Activated CD8-positive, alpha-beta memory T cell treated with anti-CD3 and anti-CD28 coated beads for 48 hours (primary cell): ENCODE data around the gene SH3D19.
"Not testable (repeated sequence)": the region's sequence is repeated elsewhere in the genome, so short reads cannot be mapped to it uniquely, and the experiment has no call there.

Source experiments
- DNase-seq, 3 experiments: peaks; one replicate each; pipeline ENCODE4 v3.0.0-alpha.2; 2020; ENCODE audit warnings: low read depth in 2 of 3, low spot score in 2 of 3

The SH3D19 gene

DNA sequence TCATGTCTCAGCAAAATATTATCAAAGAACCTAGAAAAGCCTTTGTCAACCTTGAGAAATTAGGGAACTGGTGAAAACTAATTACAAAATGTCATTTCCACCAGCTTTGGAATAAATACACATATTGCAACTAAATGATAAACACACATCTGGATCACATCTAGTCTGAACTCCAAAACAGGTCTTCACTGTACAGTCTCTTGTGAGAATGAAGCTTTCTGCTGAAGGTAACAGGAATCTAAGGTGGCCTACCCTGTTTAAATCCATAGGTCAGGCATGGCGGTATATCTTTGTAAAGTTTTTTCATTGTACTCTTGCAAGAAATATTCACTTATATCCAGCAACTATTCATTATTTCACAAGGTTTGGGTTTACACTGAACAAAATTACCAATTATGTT, 1.7 kb downstream of the SH3D19 start:
- DNase-seq = no peak

DNA sequence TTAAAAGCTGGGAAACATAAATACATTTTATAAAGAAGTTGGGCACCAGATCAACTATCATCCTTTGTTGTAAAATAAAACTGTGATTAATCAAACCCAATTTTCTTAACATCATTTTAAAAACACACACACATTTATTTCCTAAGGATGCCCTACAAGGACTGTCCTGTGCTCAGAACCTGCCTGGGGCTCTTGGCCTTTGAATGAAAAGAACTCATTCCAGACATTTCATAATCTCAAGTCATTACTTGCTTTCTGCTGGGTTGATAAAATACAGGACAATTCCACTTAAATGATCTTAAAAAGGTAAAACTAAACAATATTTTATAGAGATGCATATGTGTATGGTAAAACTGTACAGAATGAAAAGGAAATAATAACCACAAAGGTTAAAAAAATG, 2.8 kb downstream of the SH3D19 start:
- no peak for DNase-seq

DNA sequence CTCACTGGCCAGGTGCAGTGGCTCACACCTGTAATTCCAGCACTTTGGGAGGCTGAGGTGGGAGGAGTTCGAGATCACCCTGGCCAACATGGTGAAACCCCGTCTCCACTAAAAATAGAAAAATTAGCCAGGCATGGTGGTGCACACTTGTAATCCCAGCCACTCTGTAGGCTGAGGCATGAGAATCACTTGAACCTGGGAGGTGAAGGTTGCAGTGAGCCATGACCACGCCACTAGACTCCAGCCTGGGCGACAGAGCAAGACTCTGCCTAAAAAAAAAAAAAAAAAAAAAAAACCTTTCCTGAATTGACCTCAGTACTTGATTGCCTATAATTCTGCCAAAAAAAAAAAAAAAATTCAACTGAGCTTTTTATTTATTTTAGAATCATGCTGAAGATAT, 3.2 kb downstream of the SH3D19 start:
- DNase-seq = not testable (repeated sequence)

DNA sequence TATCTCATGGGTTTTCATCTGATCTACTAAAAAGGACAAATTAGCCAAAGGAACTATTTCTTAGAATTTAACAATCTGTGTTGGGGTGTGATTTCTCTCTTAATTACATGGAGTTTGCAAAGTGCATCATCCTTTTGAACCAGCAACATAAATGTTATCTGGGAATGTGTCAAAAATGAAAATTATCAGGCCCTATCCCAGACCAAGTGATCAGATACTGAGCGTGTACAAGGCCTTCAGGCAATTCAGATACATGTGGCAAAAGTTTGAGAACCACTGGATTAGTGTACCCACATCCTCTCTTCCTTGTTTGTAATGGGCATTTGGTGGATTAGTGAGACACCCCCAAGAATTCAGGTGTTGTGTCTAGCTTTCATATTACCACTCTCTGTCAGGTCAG, 3.8 kb downstream of the SH3D19 start:
- DNase-seq = no peak

DNA sequence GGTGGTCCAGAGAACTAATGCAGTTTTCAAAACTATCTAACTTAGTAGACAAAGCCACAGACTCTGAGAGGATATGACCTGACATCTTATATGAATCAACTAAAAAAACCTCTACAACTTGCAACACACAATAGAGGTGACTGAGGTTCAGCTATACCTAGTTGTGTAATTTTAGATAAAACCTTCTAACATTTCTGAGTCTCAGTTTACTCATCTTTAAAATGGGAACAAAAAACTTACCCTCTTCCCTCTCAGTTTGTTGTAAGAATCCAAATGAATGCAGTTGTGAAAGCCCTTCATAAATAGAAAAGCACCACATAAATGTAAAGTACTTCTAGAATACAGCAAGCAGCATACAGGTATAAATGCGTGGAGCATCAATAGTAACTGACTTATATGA, 5.9 kb downstream of the SH3D19 start:
- no peak for DNase-seq

DNA sequence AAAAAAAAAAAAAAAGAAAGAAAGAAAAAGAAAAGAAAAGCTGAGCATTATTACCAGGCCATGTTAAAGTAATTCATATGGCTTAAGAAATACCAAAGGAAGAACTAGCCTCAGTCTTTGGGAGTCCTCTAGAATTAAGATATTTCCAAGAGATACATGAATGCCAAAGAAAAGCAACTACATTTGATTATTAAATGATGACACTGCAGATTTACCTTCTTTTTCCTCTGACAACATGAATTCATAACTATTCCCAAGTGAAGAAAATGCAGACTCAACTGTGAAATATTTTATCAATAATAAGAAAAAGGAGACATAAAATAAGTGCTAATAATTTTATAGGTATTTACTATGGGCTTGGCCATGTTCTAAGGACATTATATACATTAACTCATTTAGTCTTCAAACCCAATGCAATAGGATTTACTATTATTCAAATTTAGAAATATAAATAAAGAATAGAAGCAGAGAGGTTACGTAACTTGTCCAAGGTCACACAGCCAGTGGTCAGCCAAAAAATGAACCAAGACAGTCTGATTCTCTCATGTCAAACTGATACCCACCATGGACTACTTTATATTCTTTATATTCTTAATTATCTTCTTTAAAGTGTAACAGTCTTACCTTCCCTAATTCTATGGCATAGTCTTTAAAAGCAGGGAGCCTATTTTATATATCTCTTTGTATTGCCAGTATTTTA, 6.9 kb downstream of the SH3D19 start:
- DNase-seq = no peak

DNA sequence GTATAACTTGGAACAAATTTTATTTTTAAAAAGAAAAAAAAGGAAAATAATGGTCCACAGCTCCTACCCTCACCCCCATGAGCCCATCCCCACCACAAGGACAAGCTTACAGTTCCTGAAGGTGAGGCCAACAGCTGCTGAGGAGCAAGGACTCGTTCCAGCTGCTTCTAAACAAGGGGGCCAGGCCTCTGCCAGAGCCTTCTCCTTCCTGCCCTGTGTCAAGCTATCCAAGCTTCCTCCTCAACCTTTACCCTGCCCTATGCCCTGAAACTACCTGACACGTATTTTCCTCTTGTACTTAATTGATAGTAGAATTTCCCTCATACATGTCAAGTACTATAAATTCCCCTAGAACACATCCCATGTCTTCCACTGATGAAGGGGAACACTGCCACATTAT, 8.8 kb downstream of the SH3D19 start:
- DNase-seq = no peak

DNA sequence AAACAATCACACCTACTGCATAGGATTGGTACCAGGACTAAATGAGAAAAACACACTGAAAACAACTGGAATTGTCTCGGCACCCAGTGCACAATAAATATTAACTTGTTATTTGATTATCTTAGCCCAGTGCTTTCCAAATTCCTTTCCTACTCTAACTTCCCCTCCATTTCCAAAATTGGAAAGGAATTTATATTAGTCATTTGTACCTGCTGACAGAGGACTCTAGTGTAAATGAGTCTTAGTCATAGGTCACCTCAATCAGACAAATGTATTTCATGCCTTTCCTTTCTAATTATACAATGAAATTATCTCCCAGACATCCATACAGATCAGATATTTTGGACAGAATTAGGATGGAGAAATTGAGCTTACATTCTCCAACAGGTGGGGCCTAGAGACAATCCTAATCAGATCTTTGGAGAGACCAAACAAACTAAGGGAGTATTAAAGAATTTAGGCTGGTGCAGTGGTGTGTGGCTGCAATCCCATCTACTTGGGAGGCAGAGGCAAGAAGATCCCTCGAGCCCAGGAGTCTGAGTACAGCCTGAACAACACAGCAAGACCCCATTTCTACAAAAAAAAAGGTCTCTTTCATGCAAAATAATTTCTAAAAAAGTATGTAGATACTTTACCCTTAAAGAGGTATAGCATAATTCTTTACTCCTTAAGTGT, 10.1 kb downstream of the SH3D19 start:
- no peak for DNase-seq

DNA sequence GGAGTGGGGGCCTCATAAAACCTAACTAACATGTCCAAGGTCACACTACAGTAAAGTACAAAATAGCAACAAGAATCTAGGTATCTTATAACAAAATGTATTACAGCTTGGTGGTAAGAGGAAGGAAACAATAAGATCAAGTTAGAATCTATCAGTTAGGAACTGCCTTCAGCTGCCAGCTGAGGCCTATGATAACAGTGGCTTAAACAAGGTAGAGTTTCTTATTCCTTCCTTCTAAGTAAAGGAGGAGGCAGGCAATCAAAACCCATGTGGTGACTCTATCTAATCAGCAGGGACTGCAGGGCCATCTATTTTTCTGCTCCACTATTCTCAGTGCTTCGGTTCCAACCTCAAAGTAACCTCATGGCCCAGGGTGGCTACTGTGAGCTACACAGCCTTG, 10.9 kb downstream of the SH3D19 start:
- DNase-seq = no peak

DNA sequence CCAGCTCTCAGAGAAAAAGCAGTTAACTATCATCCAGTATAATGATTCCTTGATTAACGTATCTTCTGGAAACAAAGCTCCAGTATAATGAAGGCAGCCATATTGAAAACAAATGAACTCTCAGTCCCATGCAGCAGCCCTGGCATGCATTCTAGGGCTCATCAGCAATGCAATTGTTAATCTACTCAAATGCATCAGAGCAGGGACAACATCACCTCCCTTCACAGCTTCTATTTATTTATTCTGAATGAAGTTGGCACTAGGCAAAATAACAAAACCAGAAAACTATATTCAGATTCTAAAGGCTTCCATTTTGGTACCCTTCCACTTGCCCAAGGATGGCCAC, 11.4 kb downstream of the SH3D19 start:
- no peak for DNase-seq

DNA sequence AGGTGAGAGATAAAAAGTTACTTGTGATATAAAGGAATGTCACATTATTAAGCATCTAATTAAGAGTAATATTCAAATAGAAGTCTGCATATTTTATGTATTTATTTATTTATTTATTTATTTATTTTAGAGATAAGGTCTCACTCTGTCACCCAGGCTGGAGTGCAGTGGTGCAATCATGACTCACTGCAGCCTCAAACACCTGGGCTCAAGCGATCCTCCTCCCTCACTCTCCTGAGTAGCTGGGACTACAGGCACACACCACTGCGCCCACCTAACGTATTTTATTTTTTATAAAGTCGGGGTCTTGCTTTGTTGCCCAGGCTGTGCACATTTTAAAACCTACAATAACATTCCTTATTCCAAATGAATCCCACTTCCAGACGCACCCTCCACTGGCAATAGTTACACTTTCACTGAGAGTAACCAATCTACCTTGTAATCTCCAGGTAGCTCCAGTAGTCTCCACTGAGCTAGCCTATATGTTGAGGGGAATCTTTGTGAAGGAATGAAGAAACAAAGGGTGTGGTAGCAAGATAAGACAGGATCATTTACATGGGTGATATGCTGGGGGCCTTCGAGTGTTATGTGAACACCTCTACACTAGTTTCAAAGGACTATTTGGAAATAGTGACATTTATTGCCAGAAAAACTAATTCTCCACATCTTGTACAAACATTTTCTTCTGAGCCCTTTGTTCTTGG, 11.9 kb downstream of the SH3D19 start:
- DNase-seq = no peak

DNA sequence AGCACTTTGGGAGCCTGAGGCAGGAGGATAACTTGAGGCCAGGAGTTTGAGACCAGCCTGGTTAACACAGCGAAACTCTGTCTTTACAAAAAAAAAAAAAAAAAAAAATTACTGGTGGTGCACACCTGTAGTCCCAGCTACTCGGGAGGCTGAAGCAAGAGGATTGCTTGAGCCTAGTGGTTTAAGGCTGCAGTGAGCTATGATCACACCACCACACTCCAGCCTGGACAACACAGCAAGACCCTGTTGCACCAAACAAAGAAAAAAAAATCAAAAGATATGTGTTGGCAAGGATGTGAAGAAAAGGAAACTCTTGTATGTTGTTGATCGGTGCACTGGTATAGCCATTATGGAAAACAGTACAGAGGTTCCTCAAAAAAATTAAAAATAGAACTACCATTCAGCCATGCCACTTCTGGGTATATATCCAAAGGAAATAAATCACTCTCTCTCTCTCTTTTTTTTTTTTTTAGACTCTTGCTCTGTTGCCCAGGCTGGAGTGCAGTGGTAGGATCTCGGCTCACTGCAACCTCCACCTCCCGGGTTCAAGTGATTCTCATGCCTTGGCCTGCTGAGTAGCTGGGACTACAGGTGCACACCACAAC, 15.2 kb downstream of the SH3D19 start:
- DNase-seq = no peak

DNA sequence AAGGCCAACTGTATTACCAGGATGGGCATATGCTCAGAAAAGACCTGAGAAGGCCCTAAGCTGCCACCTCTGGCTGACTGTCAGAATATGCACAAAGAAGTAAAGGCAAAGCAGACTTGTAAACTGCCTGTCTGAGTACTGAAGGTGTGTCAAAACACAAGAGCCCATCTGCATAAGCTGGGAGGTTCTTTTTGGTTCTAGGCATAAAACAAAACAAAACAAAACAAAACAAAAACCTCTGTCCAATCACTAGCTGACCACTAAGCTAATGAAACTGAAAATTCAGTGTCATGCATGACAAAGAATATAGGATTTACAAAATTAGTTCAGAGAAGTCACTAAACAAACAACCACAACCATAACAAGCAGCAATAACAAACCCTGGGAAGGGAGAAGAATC, 20.6 kb downstream of the SH3D19 start:
- no peak for DNase-seq

DNA sequence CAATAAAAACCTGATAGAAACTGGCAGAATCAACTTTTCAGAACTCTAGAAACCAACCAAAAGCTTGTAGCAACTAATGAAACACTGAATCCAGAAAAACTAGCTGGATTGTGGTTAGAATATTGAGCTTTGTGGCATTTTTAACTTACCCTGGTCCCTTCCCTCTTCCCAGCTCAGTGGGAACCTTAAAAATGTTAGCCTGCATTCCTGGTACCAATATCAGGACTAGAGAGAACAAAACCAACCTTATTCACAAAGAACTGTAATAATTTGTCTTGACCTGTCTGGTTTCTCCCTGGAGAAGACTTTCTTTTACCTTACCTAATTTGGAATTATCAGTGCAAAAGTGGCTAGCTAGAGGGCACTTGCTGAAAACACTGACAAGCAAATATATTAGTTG, 21.2 kb downstream of the SH3D19 start:
- no peak for DNase-seq

DNA sequence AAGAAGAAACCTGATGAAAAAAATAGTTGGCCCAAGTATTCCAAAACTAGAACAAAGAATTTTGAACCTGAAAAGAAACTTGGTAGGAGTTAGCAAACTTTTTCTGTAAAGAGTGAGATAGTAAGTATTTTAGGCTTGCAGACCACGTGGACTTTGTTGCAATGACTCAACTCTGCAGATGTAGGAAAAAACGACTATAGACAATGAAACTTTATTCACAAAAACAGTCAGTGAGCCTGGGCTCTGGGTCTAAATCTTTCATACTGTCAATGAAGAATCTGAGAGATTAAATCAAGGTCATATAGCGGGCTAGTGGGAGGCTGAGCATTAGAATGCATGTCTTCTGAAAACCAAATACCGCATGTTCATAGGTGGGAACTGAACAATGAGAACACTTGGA, 23.0 kb downstream of the SH3D19 start:
- DNase-seq = no peak

DNA sequence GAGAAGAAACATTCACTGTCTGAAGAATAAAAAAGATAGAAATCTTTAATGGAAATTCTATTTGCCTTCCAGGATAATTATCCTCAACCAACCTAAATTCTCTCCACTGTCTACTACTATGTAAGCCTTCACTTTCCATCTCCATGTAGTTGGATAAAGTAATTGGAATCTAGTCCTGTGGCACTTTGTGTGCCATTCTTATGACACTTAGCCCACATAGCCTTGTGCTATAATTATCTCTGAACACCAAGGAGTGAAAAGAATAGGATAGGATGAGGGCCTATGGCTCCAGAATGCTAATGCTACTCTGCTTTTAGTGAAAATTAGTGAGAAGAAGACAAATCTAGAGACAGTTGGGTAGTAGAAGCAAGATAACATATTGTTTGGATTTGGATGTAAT, 28.2 kb downstream of the SH3D19 start:
- DNase-seq = no peak

DNA sequence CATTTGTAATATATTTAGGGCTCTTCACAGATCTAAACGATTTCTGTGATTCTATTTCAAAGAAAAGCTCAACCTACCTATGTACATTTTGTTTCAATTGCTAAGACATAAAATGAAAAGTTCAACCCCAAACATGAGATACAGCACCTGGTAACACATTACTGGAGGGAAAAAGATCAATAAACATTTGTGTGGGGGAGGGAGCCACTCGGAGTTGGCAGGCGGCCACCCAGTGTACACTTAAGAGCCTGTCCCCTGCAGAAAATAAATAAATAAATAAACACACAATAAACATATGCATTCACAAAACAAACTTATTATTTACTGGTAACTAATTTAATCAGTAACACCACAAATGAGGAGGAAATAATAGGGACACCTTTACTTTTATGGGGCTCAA, 29.2 kb downstream of the SH3D19 start:
- DNase-seq = no peak

DNA sequence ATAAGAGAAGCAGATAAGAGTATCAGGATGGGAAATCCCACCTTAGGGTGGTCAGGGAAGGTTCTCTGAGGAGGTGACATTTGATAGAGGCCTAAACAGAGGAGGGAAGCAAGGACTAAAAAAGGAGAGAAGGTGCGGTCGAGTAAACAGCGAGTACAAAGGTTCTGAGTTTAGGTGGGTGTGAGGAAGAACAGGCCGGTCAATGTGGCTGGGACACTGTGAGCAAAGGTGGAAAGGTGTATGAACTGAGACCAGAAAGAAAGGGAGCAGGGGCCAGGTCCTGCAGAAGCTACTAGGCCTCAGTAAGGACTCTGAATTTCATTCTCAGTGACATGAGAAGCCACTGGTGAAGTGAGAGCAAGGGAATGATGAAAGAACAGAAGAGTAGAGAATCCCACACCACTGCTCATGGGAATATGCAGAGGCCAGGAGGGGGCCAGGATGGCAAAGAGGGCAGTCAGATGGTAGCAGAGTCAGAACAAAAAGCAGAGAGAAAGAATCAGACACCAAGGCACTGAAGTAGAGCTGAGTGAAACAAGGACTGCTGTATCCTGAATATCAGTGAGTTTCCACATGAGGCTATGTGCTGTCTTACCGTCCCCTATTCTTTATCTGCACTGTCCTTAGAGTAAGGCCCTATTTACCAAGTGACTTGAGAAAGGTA, 30.4 kb downstream of the SH3D19 start:
- no peak for DNase-seq

DNA sequence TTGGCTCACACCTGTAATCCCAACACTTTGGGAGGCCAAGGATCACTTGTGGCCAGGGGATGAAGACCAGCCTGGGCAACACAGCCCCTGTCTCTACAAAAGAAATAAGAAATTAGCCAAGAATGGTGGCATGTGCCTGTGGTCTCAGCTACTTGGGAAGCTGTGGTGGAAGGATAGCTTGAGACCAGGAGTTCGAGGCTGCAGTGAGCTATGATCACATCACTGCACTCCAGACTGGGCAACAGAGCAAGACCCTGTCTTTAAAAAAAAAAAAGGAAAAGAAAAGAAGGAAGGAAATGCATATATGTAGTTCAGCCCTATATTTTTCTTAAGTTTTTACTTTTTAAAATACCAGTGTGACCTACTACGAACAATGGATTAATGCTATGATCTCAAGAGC, 33.4 kb downstream of the SH3D19 start:
- no peak for DNase-seq

DNA sequence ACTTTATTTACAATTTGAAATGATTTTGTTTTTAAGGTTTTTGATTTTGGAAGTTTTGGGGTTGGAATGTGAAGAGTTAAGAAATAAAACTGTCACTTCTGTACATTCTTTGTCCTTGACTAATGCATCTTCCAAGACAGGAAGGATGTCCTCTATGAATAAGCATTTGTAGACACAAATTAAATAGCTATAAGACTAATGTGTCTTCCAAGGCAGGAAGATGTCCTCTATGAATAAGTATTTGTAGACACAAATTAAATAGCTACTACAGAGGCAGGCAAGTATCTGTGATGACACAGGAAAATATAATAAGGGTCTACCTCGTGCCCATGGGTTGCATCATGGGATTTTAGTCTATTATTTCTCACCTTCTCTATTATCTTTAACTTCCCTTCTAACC, 33.9 kb downstream of the SH3D19 start:
- no peak for DNase-seq

DNA sequence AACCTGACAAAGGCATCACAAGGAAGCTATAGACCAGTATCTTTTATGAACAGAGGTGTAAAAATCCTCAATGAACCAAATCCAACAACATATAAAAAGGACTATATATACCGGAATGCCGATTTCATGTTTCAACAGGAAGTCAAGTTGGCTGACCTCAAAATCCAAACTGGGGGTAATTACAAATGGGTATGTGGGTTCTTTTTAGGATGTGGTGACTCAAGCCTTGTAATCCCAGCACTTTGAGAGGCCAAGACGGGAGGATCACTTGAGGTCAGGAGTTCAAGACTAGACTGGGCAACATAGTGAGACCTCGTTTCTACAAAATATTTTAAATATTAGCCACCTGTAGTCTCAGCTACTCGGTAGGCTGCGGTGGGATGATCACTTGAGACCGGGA, 38.0 kb downstream of the SH3D19 start:
- no peak for DNase-seq
